Spleen (tissue), 11 donors: ENCODE results near the gene FOXF2. TPM values are rescaled to one million over a fixed set of nuclear protein-coding genes. Genes with fewer than 3 reads are reported as not detected.
A peak's percentile ranks its signal among the peaks of the same experiment; 100 is the strongest.

Experiments
- DNase-seq: peaks from one replicate; pipeline ENCODE4 v3.0.0-alpha.2; 2020
- H3K27ac ChIP-seq, 8 donors: fragments of 200-600 bp; sonication (generic) in 7 of 8; 1 replicate in 4 of 8; 2 replicates in 4 of 8; pipeline versions ENCODE4 v1.5.0 to v1.8.0; 2016 to 2021; ENCODE audit warnings: inconsistent platforms in 4 of 8, mild to moderate bottlenecking in 4 of 8, moderate library complexity in 1 of 8
- H3K27me3 ChIP-seq, 7 donors: fragments of 200-600 bp; sonication (generic) in 6 of 7; replicated peaks in 1 of 7; 1 replicate in 4 of 7; 2 replicates in 3 of 7; pipeline versions ENCODE4 v1.5.0 to v1.8.0; 2016 to 2021; ENCODE audit warnings: inconsistent platforms in 3 of 7, mild to moderate bottlenecking in 1 of 7
- H3K36me3 ChIP-seq, 6 donors: fragments of 200-600 bp; sonication (generic) in 5 of 6; 1 replicate in 4 of 6; 2 replicates in 2 of 6; pipeline versions ENCODE4 v1.5.0 to v1.8.0; 2016 to 2021; ENCODE audit warnings: inconsistent platforms in 2 of 6
- H3K4me1 ChIP-seq, 6 donors: fragments of 200-600 bp; sonication (generic) in 5 of 6; 1 replicate in 3 of 6; 2 replicates in 3 of 6; pipeline versions ENCODE4 v1.5.0 to v1.8.0; 2016 to 2021; ENCODE audit warnings: inconsistent platforms in 3 of 6
- H3K4me3 ChIP-seq, 8 donors: fragments of 200-600 bp; sonication (generic) in 7 of 8; 1 replicate in 4 of 8; 2 replicates in 4 of 8; pipeline versions ENCODE4 v1.5.0 to v1.8.0; 2016 to 2021; ENCODE audit warnings: inconsistent platforms in 4 of 8, mild to moderate bottlenecking in 4 of 8, moderate library complexity in 2 of 8
- H3K9me3 ChIP-seq, 8 donors: fragments of 200-600 bp; sonication (generic) in 7 of 8; 1 replicate in 4 of 8; 2 replicates in 4 of 8; pipeline versions ENCODE4 v1.5.0 to v1.8.0; 2016 to 2021; ENCODE audit warnings: inconsistent platforms in 4 of 8
- POLR2A ChIP-seq, 3 donors: fragments of 450-650 bp; IDR thresholded peaks; one replicate each; pipeline ENCODE4 v1.5.1; 2017; ENCODE audit warnings: antibody characterized with exemption in 3 of 3, mild to moderate bottlenecking in 1 of 3
- POLR2AphosphoS5 ChIP-seq, 3 donors: sonication (generic); formaldehyde crosslinking; IDR thresholded peaks; one replicate each; pipeline ENCODE4 v1.5.1; 2017; ENCODE audit warnings: antibody characterized with exemption in 3 of 3
- WGBS, 5 donors: extraction: QIAGEN DNeasy Blood & Tissue Kit in 3 of 5; methylation state at CpG; one replicate each; pipeline versions ENCODE4 v1.1.5 to v1.1.7; 2013 to 2018; 5-methylcytosine and 5-hydroxymethylcytosine counted together
- intact Hi-C: fragments of 100-400 bp; cut with DNase I; formaldehyde crosslinking; loops from one replicate; pipeline ENCODE4 v1.15.0; 2023; ENCODE audit warnings: low total_unique reads
- polyA plus RNA-seq, 3 donors: library from polyadenylated mRNA; stranded (reverse); fragments of 200-250 nt; gene quantifications; one replicate each; pipeline ENCODE4 v1.2.1, GENCODE V29; 2013
- total RNA-seq, 7 donors: library from RNA; depleted of rRNA in 3 of 7; stranded (reverse); fragments of >200 nt in 3 of 7; fragmentation: NEBNext Ultra II Directional in 4 of 7; extraction: Animal tissue kit (Norgen Biotek cat#: 25700) in 4 of 7; gene quantifications; one replicate each; pipeline versions ENCODE4 v1.1.0 to v1.2.1, GENCODE V29; 2016 to 2021
- TF ChIP-seq, protein P1 (sequence below), 11 experiments: fragments of 200-600 bp in 7 of 11; fragments of 450-650 bp in 4 of 11; sonication (generic) in 4 of 11; IDR thresholded peaks in 8 of 11; conservative IDR thresholded peaks in 3 of 11; 1 replicate in 7 of 11; 2 replicates in 4 of 11; pipeline versions ENCODE4 v1.4.0 to v1.8.0; 2016 to 2021; ENCODE audit warnings: antibody characterized with exemption in 11 of 11, inconsistent platforms in 4 of 11, mild to moderate bottlenecking in 1 of 11
- donor health status: healthy with polysubstance abuse.
- donor health status: DM: no; HTN: no; CAD: no; lungs with moderate emphysema.
- donor health status: DM: no; HTN: no; CAD: no.
- donor health status: Bipolar disorder and iron deficiency.
- donor health status: healthy.
- donor health status: DM: no; HTN: no; CAD: no.
- donor health status: DM: yes; HTN: yes; CAD: no.

FOXF2 gene
- total and polyA plus RNA-seq, 10 donors: not detected

DNA sequence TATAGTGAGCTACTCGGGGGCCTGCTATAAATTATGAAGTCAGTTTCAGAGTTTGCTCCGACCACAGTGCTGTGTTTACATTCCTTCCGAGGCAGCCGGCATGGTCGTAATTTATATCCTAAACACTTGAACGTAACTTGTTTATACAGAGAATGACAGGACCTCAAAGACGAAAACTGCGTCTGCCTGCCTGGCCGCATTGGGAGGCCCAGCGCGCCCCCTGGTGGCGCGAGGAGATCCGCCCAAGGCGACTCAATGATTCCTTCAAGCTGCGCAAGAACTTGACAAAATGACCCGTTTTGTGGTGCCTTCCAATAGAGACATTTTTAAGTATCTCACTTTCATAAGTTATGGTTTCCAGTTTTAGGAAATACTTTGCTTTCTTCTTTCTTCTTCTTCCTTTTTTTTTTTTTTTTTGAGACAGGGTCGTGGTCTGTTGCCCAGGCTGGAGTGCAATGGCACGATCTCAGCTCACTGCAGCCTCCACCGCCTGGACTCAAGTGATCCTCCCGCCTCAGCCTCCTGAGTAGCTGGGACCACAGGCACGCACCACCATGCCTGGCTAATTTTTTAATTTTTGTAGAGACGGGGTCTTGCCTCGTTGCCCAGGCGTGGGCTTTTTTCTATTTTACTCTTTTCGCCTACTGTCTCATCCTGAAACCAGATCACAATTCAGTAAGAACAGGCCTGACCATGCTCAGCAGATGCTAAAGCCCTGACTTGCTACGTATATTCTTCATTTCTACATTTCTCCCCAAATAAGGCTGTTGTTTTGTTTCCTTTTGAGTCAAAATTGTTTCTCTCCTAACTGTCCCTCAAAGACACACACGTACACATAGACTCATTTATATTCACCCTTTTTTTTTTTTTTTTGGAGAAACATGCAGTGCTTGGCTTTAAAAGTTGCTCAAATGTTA lies 7.8 kb downstream of the FOXF2 start:
- no peak for TF ChIP-seq POLR2A (IDR thresholded peaks at IDR 0.05)
- TF ChIP-seq, protein P1, sequence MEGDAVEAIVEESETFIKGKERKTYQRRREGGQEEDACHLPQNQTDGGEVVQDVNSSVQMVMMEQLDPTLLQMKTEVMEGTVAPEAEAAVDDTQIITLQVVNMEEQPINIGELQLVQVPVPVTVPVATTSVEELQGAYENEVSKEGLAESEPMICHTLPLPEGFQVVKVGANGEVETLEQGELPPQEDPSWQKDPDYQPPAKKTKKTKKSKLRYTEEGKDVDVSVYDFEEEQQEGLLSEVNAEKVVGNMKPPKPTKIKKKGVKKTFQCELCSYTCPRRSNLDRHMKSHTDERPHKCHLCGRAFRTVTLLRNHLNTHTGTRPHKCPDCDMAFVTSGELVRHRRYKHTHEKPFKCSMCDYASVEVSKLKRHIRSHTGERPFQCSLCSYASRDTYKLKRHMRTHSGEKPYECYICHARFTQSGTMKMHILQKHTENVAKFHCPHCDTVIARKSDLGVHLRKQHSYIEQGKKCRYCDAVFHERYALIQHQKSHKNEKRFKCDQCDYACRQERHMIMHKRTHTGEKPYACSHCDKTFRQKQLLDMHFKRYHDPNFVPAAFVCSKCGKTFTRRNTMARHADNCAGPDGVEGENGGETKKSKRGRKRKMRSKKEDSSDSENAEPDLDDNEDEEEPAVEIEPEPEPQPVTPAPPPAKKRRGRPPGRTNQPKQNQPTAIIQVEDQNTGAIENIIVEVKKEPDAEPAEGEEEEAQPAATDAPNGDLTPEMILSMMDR (IDR thresholded peaks at IDR 0.05 in 8 of 11, conservative IDR thresholded peaks at IDR 0.05 in 3 of 11): peak; percentile 33 to 92 (median 81)
- peak in 1 of 3 donors; percentile 9 for TF ChIP-seq POLR2AphosphoS5 (IDR thresholded peaks at IDR 0.05)
- no peak overlapping the region for H3K27ac ChIP-seq
- H3K27me3 ChIP-seq: peaks cover 0 to 100% (median 72%) of the 10 kb centered on the region in 7 donors
- WGBS, 5 donors: 26 to 30% (median 27%) methylated on average over 28 of the region's 28 CpGs
- peaks cover 3 to 30% (median 21%) of the 10 kb centered on the region in 6 donors for H3K4me1 ChIP-seq
- peak; percentile 89 for DNase-seq
- intact Hi-C loops: loop anchor here (5.0 kb wide), 2 partner anchors 595 to 805 kb away; no protein-coding TSS in a partner anchor
- no peak overlapping the region for H3K4me3 ChIP-seq
- no peaks in the 10 kb centered on the region for H3K9me3 ChIP-seq
- no peaks in the 10 kb centered on the region for H3K36me3 ChIP-seq

DNA sequence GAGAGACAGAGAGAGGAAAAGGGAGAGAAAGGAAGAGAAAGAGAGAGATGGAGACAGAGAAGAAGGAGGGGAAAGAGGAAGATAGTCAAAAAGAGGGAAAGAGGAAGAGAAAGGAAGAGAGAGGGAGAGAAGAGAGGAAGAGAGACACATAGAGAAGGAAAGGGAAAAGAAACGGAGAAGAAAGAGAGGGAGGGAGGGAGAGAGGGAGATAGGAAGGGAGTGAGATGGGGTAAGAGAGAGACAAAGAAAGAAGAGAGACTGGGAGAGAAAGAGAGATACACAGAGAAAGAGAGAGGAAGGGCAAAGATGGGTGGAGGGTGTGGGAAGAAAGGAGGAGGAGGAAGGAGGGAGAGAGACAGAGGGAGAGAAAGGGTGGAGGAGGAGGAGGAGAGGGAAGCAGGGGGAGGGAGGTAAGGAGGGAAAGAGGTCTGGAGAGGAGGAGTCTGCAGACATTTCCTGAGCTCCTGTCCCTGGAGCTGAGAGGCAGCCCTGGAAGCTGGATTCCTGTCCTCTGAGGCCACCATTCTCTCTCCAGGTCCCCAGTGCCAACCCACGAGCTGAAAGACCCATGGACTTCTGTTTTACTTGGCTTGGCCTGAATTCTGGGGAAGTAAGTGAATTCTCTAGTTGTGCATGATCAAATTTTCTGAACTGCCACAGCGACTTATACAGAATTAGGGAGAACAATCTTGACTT lies 9.9 kb downstream of the FOXF2 start:
- no peak for DNase-seq
- no peak overlapping the region for H3K4me3 ChIP-seq
- intact Hi-C loops: loop anchor here (5.0 kb wide), 2 partner anchors 597 to 807 kb away; no protein-coding TSS in a partner anchor
- 32 to 40% (median 35%) methylated on average over 3 of the region's 3 CpGs for WGBS, 5 donors
- H3K27me3 ChIP-seq: peaks cover 0 to 86% (median 54%) of the 10 kb centered on the region in 7 donors
- H3K36me3 ChIP-seq: no peaks in the 10 kb centered on the region
- peaks cover 0 to 13% (median 6%) of the 10 kb centered on the region in 6 donors for H3K4me1 ChIP-seq
- TF ChIP-seq POLR2AphosphoS5 (IDR thresholded peaks at IDR 0.05): no peak
- no peak for TF ChIP-seq POLR2A (IDR thresholded peaks at IDR 0.05)
- TF ChIP-seq, protein P1 (IDR thresholded peaks at IDR 0.05 in 8 of 11, conservative IDR thresholded peaks at IDR 0.05 in 3 of 11): no peak
- no peak overlapping the region for H3K27ac ChIP-seq
- H3K9me3 ChIP-seq: no peaks in the 10 kb centered on the region

DNA sequence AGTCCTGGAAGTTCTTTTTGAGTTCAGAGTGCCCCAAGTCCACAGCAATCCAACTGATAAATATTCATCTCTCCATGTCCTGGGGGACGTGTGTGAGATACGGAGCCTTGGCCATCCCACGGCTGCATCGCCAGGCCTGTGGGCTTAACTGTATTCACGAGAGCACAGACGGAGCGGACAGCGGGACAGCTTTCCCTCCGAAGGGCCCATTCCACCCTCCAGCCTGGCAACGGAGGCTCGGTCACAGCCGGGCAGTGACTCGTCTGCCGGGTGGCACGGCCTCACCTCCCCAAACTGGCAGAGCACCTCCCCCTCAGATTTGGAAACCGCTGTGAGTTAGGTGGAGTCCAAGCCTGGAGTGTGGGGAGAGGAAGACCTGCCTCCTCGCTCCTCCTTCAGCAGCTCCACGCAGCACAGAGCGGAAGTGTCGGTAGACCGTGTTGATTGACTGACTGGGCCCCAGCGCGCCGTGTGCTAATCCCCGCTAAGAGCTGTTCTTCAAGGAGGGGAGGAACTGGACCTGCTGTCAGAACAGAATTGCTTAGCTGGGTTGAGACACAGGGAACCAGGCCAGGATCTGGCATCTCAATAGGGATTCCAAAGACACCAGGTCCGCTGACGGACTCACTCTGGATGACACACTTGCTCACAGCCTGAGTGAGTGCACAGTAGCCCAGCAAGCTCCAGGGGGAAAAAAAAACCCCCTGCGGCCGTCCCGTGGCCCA lies 10.9 kb downstream of the FOXF2 start:
- H3K27ac ChIP-seq: no peak overlapping the region
- H3K36me3 ChIP-seq: no peaks in the 10 kb centered on the region
- H3K4me3 ChIP-seq: no peak overlapping the region
- no peak for DNase-seq
- intact Hi-C loops: no loop called here
- H3K4me1 ChIP-seq: peaks cover 0 to 9% (median 5%) of the 10 kb centered on the region in 6 donors
- 82 to 90% (median 88%) methylated on average over 30 of the region's 30 CpGs for WGBS, 5 donors
- H3K27me3 ChIP-seq: peaks cover 0 to 78% (median 43%) of the 10 kb centered on the region in 7 donors
- peaks cover 0 to 3% (median 0%) of the 10 kb centered on the region in 8 donors for H3K9me3 ChIP-seq
- TF ChIP-seq POLR2A (IDR thresholded peaks at IDR 0.05): no peak
- TF ChIP-seq POLR2AphosphoS5 (IDR thresholded peaks at IDR 0.05): no peak
- TF ChIP-seq, protein P1 (IDR thresholded peaks at IDR 0.05 in 8 of 11, conservative IDR thresholded peaks at IDR 0.05 in 3 of 11): no peak
